ENCODE data around the gene SDK1. TPM values are rescaled to one million over a fixed set of nuclear protein-coding genes. Genes with fewer than 3 reads are reported as not detected.

SDK1 gene
- total and polyA plus RNA-seq, 4 donors: 0.12 to 0.47 (median 0.36) TPM

GRCh38 chr7:4270941-4271715 is 970.1 kb downstream of the SDK1 start:
- Histone ChIP-seq H3K27me3 (ENCODE audit: control insufficient read depth in 4 of 4, insufficient read depth in 4 of 4, low read length in 3 of 4) (no peaks in the 10 kb centered on the region), H3K4me3 (ENCODE audit: low read depth in 1 of 3, low read length in 3 of 3) (no peak overlapping the region), H3K9ac (ENCODE audit: low read depth in 1 of 2, low read length in 2 of 2) (no peak overlapping the region), H3K27ac (ENCODE audit: low read depth in 1 of 2, low read length in 2 of 2) (no peak overlapping the region), H3K9me3 (ENCODE audit: control insufficient read depth in 4 of 4, low read length in 3 of 4) (peaks cover 0 to 4% (median under 1%) of the 10 kb centered on the region in 4 donors), H3K36me3 (ENCODE audit: control insufficient read depth in 4 of 4, insufficient read depth in 3 of 4, low read depth in 1 of 4, low read length in 3 of 4) (no peaks in the 10 kb centered on the region), H3K4me1 (ENCODE audit: control insufficient read depth in 4 of 4, insufficient read depth in 4 of 4, low read length in 3 of 4) (no peaks in the 10 kb centered on the region)
- 79% methylated on average over 13 of the region's 13 CpGs for WGBS
- no peak for TF ChIP-seq NR2F2 (IDR thresholded peaks at IDR 0.05)
- TF ChIP-seq, protein P1, sequence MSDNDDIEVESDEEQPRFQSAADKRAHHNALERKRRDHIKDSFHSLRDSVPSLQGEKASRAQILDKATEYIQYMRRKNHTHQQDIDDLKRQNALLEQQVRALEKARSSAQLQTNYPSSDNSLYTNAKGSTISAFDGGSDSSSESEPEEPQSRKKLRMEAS (IDR thresholded peaks at IDR 0.05): no peak
- TF ChIP-seq HNF4A (conservative IDR thresholded peaks at IDR 0.05): no peak
- no peak for TF ChIP-seq ATF3 (IDR thresholded peaks at IDR 0.05)
- no peak for TF ChIP-seq RAD21 (IDR thresholded peaks at IDR 0.05)
- TF ChIP-seq RXRA (IDR thresholded peaks at IDR 0.05): no peak
- no peak for TF ChIP-seq GABPA (IDR thresholded peaks at IDR 0.05 in 1 of 2, conservative IDR thresholded peaks at IDR 0.05 in 1 of 2)
- TF ChIP-seq EGR1 (IDR thresholded peaks at IDR 0.05; ENCODE audit: low read depth in 2 of 2): no peak
- TF ChIP-seq FOXA1 (IDR thresholded peaks at IDR 0.05): no peak
- TF ChIP-seq REST (IDR thresholded peaks at IDR 0.05): no peak
- TF ChIP-seq HNF4G (IDR thresholded peaks at IDR 0.05): no peak
- TF ChIP-seq, protein P2, sequence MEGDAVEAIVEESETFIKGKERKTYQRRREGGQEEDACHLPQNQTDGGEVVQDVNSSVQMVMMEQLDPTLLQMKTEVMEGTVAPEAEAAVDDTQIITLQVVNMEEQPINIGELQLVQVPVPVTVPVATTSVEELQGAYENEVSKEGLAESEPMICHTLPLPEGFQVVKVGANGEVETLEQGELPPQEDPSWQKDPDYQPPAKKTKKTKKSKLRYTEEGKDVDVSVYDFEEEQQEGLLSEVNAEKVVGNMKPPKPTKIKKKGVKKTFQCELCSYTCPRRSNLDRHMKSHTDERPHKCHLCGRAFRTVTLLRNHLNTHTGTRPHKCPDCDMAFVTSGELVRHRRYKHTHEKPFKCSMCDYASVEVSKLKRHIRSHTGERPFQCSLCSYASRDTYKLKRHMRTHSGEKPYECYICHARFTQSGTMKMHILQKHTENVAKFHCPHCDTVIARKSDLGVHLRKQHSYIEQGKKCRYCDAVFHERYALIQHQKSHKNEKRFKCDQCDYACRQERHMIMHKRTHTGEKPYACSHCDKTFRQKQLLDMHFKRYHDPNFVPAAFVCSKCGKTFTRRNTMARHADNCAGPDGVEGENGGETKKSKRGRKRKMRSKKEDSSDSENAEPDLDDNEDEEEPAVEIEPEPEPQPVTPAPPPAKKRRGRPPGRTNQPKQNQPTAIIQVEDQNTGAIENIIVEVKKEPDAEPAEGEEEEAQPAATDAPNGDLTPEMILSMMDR (IDR thresholded peaks at IDR 0.05; ENCODE audit: low read depth, low read length, missing input control): no peak
- TF ChIP-seq FOXA2 (IDR thresholded peaks at IDR 0.05): no peak
- no peak for DNase-seq (ENCODE audit: low spot score)

DNA sequence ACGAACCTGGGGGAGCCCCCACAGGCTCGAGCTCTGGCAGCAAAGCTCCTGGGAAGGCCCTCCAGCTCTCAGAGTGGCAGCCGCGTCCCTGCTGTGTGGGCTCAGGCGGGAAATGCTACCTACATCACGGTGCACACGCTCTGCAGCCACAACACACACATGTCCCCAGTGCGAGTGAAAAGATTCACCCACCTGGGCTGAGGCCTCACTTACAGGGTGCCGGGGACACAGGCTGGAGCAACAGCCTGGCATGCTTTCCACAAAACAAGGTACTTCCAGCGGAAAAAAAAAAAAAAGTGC is 970.6 kb downstream of the SDK1 start:
- H3K4me1 ChIP-seq (ENCODE audit: control insufficient read depth in 4 of 4, insufficient read depth in 4 of 4, low read length in 3 of 4): no peaks in the 10 kb centered on the region
- DNase-seq (ENCODE audit: low spot score): no peak
- peaks cover 0 to 4% (median under 1%) of the 10 kb centered on the region in 4 donors for H3K9me3 ChIP-seq (ENCODE audit: control insufficient read depth in 4 of 4, low read length in 3 of 4)
- no peaks in the 10 kb centered on the region for H3K36me3 ChIP-seq (ENCODE audit: control insufficient read depth in 4 of 4, insufficient read depth in 3 of 4, low read depth in 1 of 4, low read length in 3 of 4)
- H3K4me3 ChIP-seq (ENCODE audit: low read depth in 1 of 3, low read length in 3 of 3): no peak overlapping the region
- TF ChIP-seq, protein P2 (IDR thresholded peaks at IDR 0.05; ENCODE audit: low read depth, low read length, missing input control): no peak
- TF ChIP-seq GABPA (IDR thresholded peaks at IDR 0.05 in 1 of 2, conservative IDR thresholded peaks at IDR 0.05 in 1 of 2): no peak
- no peak for TF ChIP-seq RXRA (IDR thresholded peaks at IDR 0.05)
- TF ChIP-seq, protein P1 (IDR thresholded peaks at IDR 0.05): no peak
- no peak for TF ChIP-seq TAF1 (conservative IDR thresholded peaks at IDR 0.05)
- no peak for TF ChIP-seq ATF3 (IDR thresholded peaks at IDR 0.05)
- no peak for TF ChIP-seq RAD21 (IDR thresholded peaks at IDR 0.05)
- TF ChIP-seq JUND (IDR thresholded peaks at IDR 0.05): no peak
- no peak for TF ChIP-seq FOXA1 (IDR thresholded peaks at IDR 0.05)
- TF ChIP-seq REST (IDR thresholded peaks at IDR 0.05): no peak
- no peak for TF ChIP-seq YY1 (IDR thresholded peaks at IDR 0.05)
- H3K27ac ChIP-seq (ENCODE audit: low read depth in 1 of 2, low read length in 2 of 2): no peak overlapping the region
- no peak overlapping the region for H3K9ac ChIP-seq (ENCODE audit: low read depth in 1 of 2, low read length in 2 of 2)
- WGBS: 78% methylated on average over 10 of the region's 10 CpGs
- H3K27me3 ChIP-seq (ENCODE audit: control insufficient read depth in 4 of 4, insufficient read depth in 4 of 4, low read length in 3 of 4): no peaks in the 10 kb centered on the region

Measured in liver (tissue), 9 donors.